ENCODE measurements around the gene SCFD2. TPM values are rescaled to one million over a fixed set of nuclear protein-coding genes. Genes with fewer than 3 reads are reported as not detected.

Gene SCFD2
- total RNA-seq, 1 experiment from 2014 or later: 7.4 TPM

GRCh38 chr4:53059871-53060270 is 306.0 kb downstream of the SCFD2 start:
- intact Hi-C loops (cut with micrococcal nuclease; ENCODE audit: unreplicated experiment) (no loop called here), in situ Hi-C loops (cut with HindIII; ENCODE audit: low pct_unique_long_range_greater_than_20kb, low sequenced_read_pairs) (no loop called here)
- TF ChIP-seq TCF7L2 (IDR thresholded peaks at IDR 0.05; ENCODE audit: low read depth, low read length) (no peak), REST (IDR thresholded peaks at IDR 0.05; ENCODE audit: insufficient read depth in 1 of 2, low read depth in 2 of 2, low read length in 1 of 2) (no peak), SIN3A (IDR thresholded peaks at IDR 0.05; ENCODE audit: borderline replicate concordance, insufficient read depth, low read depth, low read length) (no peak), CTCF (IDR thresholded peaks at IDR 0.05) (no peak), POLR2AphosphoS5 (IDR thresholded peaks at IDR 0.05; ENCODE audit: low read depth, low read length) (no peak)
- no peaks in the 10 kb centered on the region for H3K36me3 ChIP-seq (ENCODE audit: control insufficient read depth, insufficient read depth, low read length)
- H3K27me3 ChIP-seq (ENCODE audit: control insufficient read depth, insufficient read depth, low read length): no peaks in the 10 kb centered on the region
- POLR2A ChIA-PET: no interaction called here
- CTCF ChIA-PET: no interaction called here
- H3K4me3 ChIP-seq (ENCODE audit: low read depth in 2 of 2, low read length in 2 of 2): no peak overlapping the region
- no peak overlapping the region for H3K27ac ChIP-seq (ENCODE audit: low read length)
- DNase-seq (ENCODE audit: low read depth, low spot score) (no peak), ATAC-seq (no peak)
- no peaks in the 10 kb centered on the region for H3K4me1 ChIP-seq (ENCODE audit: control insufficient read depth, insufficient read depth, low read length)
- no TSS peak for BruUV-seq (replicated peaks)
- no peaks in the 10 kb centered on the region for H3K9me3 ChIP-seq (ENCODE audit: control insufficient read depth, insufficient read depth, low read depth, low read length)

- ATAC-seq (no peak), DNase-seq (ENCODE audit: low read depth, low spot score) (no peak)
- Histone ChIP-seq H3K9me3 (ENCODE audit: control insufficient read depth, insufficient read depth, low read depth, low read length) (no peaks in the 10 kb centered on the region), H3K4me3 (ENCODE audit: low read depth in 2 of 2, low read length in 2 of 2) (no peak overlapping the region), H3K36me3 (ENCODE audit: control insufficient read depth, insufficient read depth, low read length) (no peaks in the 10 kb centered on the region), H3K4me1 (ENCODE audit: control insufficient read depth, insufficient read depth, low read length) (no peaks in the 10 kb centered on the region), H3K27me3 (ENCODE audit: control insufficient read depth, insufficient read depth, low read length) (no peaks in the 10 kb centered on the region), H3K27ac (ENCODE audit: low read length) (no peak overlapping the region)
- in situ Hi-C loops (cut with HindIII; ENCODE audit: low pct_unique_long_range_greater_than_20kb, low sequenced_read_pairs) (no loop called here), intact Hi-C loops (cut with micrococcal nuclease; ENCODE audit: unreplicated experiment) (no loop called here)
- no TSS peak for BruUV-seq (replicated peaks)
- TF ChIP-seq POLR2AphosphoS5 (IDR thresholded peaks at IDR 0.05; ENCODE audit: low read depth, low read length): no peak
- TF ChIP-seq SIN3A (IDR thresholded peaks at IDR 0.05; ENCODE audit: borderline replicate concordance, insufficient read depth, low read depth, low read length): no peak
- TF ChIP-seq TCF7L2 (IDR thresholded peaks at IDR 0.05; ENCODE audit: low read depth, low read length): no peak
- no peak for TF ChIP-seq REST (IDR thresholded peaks at IDR 0.05; ENCODE audit: insufficient read depth in 1 of 2, low read depth in 2 of 2, low read length in 1 of 2)
- no peak for TF ChIP-seq CTCF (IDR thresholded peaks at IDR 0.05)
- POLR2A ChIA-PET: no interaction called here
- CTCF ChIA-PET: no interaction called here
Measured at GRCh38 chr4:53059256-53059655, 306.6 kb downstream of the SCFD2 start.
